H1 (cell line): Measurements from ENCODE around the gene ZNF70.

ENCODE experiments used
- CTCF ChIP-seq, 3 experiments: IDR thresholded peaks; 1 replicate in 2 of 3; 2 replicates in 1 of 3; pipeline versions ENCODE4 v1.5.1 to v1.6.1; 2011; ENCODE audit warnings: low read length in 3 of 3, mild to moderate bottlenecking in 3 of 3, inconsistent platforms in 2 of 3, low read depth in 1 of 3, moderate library complexity in 1 of 3; ENCODE audit not compliant: insufficient read depth in 1 of 3; ENCODE audit errors: control extremely low read depth in 1 of 3
- SUZ12 ChIP-seq: fragments of 200-600 bp; sonication (generic); IDR thresholded peaks from 2 replicates; pipeline ENCODE4 v1.6.1; 2012; ENCODE audit warnings: mild to moderate bottlenecking, inconsistent platforms, low read length, moderate library complexity, mixed read lengths

- TF ChIP-seq CTCF (IDR thresholded peaks at IDR 0.05; ENCODE audit: control extremely low read depth in 1 of 3, insufficient read depth in 1 of 3, low read depth in 1 of 3, low read length in 3 of 3): no peak
- no peak for TF ChIP-seq SUZ12
Observed at GRCh38 chr22:23744001-23744400, 6.9 kb downstream of the ZNF70 start.
